ENCODE results near the gene TFRC.
"Not testable (repeated sequence)": the region's sequence is repeated elsewhere in the genome, so short reads cannot be mapped to it uniquely, and the experiment has no call there.

The TFRC gene

DNA sequence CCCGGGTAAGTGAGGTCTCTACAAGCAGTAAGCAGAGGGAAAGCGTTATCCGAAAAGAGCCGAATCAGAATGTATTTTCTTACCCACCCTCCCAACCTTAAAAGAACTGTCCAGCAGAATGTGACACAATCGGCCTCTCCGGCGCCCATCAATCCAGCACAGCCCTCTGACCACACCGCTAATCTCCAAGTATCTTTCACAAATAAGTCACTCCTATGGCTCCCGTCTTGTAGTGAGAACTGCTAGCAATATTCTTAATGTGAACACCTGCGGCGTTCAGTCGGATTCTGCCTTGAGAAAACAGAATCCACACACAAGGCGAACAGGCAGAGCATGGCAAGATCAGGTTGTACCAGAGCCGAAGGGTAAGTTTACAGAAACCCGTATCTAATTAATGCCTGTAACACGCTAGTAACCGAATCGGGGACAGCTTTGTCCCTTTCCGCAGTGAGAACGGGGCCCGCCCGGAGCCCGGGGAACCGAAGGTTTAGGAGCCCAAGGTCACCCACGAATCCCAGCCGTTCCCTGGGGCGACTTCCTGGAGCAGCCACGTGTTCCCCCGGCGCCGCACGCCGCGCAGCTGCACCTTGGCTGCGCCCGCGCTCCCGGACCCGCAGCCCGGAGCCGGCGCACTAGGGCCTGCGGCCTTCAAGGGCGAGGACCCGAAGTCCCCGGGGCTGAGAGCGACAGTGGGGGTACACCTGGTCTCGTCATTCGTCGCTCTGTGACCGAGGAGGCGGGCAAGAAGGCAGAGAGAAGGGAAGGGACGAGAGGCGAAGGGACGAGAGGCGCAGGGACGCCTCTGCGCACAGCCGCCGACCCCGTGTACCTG, 672 bp downstream of the TFRC start:
- peak; percentile 67 for DNase-seq

DNA sequence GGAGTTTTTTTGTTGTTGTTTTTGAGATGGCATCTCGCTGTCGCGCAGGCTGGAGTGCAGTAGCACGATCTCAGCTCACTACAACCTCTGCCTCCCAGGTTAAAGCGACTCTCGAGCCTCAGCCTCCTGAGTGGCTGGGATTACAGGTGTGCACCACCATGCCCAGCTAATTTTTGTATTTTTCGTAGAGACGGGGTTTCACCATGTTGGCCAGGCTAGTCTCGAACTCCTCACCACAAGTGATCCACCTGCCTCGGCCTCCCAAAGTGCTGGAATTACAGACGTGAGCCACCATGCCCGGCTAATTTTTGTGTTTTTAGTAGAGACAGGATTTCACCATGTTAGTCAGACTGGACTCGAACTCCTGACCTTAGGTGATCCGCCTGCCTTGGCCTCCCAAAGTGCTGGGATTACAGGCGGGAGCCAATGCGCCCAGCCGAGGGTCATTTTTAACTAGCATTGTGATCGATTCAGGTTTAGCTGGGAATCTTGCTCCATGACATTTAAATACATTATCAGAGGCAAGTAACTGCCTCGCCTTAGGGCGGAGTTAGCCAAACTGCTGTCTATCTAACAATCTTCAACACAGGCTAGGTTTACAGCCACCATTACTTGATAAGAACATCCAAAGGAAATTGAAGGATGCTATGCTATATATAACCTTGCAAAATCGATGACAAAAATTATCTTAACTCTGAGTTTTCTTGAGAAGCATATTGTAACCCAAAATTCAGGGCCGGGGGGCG, 1.6 kb downstream of the TFRC start:
- DNase-seq, result peak; percentile 20

DNA sequence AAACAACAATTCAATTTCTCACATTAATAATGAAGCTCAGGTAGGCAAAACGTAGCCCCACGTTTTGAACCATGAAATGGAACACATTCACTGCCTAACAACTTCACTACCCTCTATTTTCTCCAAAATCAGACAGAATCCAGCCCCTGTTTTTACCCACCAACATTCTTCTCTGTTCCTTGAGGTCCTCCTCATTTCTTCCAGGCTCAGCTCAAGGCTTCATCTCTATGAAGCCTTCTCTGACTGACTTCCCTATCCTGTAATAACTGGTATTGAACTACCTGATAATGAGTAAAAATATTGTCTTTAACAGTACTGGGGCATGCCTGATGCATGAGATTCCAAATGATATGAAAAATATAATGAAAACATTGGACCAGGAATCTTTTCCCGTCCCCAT, 2.2 kb downstream of the TFRC start:
- DNase-seq, result no peak

DNA sequence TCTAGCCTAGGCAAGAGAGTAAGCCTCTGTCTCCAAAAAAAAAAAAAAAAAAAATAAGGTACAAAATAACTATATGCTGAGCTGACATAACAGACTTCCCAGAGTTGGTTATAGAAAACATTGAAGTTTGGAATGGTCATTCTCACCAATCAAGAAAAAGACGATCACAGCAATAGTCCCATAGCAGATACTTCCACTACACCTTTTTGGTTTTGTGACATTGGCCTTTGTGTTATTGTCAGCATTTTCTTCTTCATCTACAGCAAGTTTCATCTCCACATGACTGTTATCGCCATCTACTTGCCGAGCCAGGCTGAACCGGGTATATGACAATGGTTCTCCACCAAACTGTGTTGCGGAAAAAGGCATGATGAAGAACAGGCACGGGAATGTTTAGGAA, 6.9 kb downstream of the TFRC start:
- DNase-seq, result no peak

DNA sequence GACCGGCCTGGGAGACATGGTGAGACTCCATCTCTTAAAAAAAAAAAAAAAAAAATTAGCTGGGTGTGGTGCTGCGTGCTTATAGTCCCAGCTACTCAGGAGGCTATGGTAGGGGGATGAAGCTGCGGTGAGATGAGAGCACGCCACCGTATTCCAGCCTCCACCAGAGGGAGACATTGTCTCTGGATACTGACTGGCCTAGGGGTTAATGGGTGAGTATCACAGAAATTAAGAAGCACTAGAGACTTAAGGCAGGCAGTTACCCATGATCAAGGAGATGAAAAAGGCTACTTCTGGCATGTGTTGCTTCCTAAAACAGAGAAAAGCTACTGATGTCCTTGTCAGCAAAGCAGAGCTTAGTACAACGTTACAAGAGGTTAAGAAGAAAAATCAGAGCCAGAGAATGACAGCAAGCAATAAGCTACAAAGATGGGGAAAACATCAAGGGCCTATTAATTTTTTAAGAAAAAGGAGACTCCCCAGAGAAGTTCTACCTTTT, 8.6 kb downstream of the TFRC start:
- DNase-seq, result peak; percentile 78

DNA sequence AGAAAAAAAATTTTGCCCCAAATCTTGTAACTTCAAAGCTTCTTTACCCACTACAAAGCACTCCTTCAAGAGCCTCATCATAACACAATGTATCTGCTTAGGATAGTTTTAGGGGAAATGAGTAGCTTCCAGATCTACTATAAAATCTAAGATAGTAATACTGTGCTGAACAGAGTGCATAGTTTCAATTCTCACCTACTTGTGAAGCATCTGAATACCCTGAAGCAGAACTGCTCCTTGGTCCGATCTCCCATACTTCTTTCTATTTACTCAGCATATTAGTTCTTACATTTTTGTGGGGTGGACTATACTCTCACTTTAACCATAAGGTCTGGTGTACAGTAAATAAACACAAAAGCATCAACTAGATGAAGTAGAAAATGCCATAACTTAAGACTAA, 9.6 kb downstream of the TFRC start:
- no peak for DNase-seq

DNA sequence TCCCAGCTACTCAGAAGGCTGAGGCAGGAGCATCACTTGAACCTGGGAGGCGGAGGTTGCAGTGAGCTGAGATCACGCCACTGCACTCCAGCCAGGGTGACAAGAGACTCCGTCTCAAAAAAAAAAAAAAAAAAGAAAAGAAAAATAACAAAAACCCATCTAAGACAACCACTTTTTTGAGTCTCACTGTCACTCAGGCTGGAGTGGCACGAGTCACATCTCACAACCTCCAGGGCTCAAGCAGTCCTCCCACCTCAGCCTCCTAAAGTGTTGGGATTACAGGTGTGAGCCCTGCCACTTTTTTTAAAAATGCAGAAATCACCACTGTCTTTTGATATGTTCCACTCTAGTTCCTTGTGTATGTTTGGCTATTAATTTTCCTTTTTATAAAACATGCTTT, 13.1 kb downstream of the TFRC start:
- DNase-seq, result not testable (repeated sequence)

DNA sequence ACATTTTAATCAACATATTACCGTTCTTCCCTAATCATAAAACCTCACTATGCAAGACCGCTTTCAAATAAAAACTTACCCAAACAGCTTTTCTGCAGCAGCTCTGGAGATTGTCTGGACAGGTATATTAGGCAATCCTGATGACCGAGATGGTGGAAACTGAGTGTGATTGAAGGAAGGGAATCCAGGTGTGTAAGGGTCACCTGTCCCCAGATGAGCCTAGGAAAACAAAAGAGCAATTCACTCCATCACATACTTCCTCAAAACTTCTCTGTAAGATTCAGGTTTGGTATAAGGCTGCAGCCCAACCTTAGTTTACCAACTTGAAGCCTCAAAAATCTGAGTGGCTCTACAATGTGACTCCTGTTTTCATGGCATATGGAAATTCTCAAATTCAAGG, 14.5 kb downstream of the TFRC start:
- no peak for DNase-seq

DNA sequence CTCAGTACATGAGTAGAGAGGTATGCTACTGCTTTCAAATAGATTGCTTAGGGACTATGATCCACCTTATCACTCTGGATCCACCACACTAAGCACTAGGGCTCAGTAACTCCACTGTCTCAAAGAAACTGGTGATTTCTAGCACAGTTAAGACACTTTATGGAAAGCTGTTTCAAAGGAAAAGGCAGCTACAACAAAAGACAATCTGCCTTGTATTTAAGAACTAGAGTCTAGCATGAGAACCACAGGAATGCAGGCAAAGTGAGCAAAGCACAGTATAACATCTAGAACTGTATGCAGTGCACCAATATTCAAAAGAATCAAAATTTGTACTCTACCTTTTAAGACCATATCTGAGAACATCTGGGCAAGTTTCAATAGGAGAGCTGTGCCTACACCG, 17.9 kb downstream of the TFRC start:
- no peak for DNase-seq

DNA sequence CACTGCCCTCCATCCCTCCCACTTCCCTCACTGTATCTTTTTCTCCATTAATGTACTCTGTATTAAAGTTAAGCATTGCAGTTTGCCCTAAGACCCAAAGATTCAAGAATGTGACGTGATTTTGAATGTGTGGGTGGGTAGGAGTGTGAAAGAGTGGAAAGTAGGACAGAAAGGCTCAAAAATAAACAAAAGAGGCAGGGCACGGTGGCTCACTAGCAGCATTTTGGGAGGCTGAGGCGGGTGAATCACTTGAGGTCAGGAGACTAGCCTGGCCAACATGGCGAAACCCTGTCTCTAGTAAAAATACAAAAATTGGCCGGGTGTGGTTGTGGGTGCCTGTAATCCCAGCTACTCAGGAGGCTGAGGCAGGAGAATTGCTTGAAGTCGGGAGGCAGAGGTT, 18.4 kb downstream of the TFRC start:
- DNase-seq, result no peak

DNA sequence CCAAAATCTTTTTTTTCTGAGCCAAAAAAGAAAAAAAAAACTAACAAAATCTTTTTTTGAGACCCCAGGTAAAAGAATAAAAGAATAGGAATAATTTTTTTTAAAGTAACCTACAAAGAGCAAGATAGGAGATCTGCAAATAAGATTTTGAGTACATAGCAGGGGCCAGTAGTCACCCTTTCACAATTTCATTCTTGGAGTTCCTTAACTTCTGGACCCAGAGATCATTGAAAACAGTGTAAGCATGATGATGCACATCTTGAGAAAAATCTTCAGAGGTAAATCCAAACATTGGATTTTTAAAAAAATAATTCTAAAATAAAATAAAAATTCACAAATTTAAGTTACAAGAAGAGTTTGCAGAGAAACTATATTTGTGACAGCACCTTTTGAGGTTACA, 18.8 kb downstream of the TFRC start:
- DNase-seq, result no peak

DNA sequence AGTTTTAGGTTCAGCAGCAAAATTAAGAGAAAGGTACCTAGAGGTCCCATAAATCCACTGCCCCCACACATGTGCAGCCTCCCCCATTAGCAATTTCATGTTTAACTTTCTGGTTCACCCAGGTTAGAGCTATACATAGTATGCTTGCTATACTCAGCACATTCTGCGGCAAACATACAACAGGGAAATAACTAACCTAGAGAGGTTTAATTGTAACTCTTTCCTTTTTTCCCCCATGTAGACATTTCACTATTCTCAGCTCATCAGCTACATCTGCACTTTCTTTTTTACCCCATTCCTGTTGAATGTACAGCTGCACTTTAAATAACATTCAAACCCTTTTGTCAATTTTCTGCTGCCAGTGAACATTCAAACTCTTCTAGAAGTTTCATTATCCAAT, 21.1 kb downstream of the TFRC start:
- DNase-seq, result no peak

DNA sequence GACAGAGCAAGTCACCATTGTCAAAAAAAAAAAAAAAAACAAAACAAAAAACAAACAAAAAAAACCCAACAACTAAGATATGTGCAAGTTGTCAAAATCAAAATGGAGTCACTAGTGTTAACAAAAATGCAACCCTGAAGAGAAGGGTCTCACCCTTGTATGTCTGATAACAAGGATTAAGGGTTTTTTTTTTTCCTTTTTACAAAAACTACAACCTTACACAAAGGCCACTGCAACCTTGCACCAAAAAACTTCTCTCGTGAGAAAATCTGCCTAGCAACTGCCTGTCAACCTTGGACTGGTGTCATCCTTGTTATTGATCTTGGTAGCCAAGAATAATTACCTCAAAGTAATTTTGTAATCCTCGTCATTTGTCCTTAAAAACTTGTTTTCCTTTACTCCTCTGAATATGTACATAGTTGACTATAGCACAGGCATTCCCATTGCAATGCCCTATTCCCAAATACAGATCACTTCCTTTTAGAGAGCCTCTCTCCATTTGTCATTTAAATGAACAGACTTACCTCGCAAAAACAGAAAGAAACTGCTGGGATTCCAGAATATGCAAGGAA, 24.0 kb downstream of the TFRC start:
- DNase-seq, result no peak

DNA sequence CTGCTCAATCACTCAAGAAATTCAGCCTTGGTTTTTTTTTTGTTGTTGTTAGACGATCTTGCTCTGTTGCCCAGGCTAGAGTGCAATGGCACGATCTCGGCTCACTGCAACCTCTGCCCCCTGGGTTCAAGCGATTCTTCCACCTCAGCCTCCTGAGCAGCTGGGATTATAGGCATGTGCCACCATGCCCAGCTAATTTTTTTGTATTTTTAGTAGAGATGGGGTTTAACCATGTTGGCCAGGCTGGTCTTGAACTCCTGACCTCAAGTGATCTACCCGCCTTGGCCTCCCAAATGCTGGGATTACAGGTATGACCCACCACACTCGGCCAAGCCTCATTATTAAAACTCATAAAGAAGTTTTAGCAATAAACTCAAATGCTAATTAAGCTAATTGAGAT, 25.5 kb downstream of the TFRC start:
- not testable (repeated sequence) for DNase-seq

DNA sequence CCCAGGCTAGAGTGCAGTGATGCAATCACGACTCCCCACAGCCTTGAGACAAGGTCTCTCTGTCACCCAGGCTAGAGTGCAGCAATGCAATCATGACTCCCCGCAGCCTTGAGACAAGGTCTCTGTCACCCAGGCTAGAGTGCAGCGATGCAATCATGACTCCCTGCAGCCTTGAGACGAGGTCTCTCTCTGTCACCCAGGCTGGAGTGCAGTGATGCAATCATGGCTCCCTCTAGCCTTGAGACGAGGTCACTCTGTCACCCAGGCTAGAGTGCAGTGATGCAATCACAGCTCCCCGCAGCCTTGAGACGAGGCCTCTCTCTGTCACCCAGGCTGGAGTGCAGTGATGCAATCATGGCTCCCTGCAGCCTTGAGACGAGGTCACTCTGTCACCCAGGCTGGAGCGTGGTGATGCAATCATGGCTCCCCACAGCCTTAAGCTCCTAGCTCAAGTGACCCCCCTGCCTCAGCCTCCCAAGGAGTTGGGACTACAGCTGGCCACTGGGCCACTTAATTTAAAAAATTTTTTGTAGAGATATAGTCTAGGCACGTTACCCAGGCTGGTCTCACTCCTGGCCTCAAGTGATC, 26.1 kb downstream of the TFRC start:
- DNase-seq, result no peak

DNA sequence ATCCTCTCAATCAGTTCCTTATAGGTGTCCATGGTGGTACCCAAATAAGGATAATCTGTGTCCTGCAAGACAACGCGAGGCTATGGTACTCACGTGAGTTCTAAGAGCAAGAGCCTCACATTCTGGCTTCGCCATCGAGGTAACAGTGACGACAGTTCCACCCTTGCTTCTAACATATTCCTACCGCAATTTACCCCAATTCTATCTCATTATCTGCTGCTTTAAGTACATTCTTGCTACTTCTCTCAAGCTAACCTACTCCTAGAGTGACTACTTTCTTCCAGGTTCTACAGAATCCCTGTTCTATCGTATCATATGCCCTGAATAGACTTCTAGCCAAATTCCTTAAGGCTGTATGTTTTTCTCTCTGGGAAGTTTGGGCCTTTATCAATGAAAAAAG, 26.6 kb downstream of the TFRC start:
- no peak for DNase-seq

DNA sequence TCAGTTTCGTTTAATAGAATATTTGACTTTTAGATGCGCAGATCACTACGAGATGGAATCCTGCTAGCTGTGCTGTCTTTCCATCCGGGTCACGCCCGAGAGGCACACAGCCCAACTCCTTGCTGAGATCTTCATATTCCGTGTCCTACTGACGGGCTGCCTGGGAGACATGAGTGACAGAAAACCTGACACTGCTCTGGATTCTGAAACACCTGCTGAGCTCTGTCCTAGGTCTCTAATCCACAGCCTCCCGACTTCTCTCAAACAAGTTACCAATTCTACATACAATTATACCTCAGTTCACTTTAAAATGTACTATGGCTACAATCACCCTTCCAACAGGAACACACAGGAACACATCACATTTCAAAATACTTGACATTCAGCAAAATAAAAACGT, 27.2 kb downstream of the TFRC start:
- DNase-seq, result no peak

DNA sequence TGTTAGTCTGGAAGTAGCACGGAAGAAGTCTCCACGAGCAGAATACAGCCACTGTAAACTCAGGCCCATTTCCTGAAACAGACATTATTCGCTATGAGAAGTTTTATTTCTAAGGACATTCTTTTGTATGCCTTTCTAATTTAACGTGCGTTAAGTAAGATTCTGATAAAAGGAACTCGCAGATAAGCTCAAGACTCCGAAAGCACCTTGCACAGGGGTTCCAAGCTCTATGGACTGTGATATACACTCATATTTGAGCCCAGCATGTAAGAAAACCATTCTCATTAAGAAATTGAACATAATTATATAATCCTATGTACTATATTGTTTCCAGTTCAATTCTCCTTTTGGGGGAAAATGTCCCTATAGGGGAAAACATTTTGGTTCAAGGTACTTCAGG, 28.4 kb downstream of the TFRC start:
- no peak for DNase-seq

DNA sequence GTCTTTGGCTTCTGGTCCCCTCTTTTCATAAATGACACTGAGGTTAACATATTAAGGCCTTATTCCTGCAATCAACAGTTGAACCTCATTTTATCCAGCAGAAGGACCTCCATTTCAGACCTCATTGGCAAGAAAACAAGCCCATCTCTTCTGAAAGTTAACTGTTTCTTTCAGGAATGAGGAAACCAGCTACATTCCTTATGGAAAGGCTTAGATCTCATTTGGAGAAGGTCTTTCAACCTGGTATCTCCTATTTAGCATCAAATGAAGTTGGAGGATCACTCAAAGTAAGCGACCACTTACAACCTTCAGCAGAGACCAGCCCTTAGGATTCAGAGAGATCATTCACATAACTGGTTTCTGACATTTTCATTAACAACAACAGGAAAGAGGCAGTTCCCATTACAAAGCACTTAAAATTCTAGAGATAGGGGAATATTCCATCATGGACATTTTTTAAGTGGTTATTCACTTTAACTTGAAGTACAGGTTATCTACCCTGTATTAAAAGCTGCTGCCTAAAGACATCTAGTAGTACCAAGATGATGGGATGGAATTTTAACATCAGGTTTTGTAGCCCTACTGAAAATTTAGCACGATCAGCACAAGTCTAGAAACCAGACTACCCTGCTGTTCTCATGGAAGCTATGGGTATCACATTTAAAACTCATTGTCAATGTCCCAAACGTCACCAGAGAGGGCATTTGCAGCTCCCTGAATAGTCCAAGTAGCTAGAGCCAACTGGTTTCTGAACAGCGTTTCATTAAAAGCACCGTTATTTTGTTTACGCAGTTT, 30.4 kb downstream of the TFRC start:
- DNase-seq, result no peak

DNA sequence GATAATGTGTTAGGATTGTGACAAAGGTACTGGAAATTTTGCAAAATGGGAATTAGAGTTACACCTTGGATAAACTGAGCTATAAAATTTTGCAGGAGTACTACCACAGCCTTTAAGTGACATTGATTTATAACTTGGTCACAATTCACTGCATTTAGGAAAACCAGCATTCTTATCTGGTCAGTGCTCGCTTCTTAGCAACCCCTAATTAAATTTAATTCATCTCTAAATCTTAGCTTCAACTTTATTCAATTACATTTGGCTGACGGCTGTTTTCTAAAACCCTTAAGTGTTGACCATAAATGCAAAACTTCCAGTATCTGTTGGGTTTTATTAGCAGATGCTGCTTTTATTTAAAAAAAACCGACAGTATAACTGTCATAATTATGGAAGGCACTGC, 31.3 kb downstream of the TFRC start:
- DNase-seq, result no peak

DNA sequence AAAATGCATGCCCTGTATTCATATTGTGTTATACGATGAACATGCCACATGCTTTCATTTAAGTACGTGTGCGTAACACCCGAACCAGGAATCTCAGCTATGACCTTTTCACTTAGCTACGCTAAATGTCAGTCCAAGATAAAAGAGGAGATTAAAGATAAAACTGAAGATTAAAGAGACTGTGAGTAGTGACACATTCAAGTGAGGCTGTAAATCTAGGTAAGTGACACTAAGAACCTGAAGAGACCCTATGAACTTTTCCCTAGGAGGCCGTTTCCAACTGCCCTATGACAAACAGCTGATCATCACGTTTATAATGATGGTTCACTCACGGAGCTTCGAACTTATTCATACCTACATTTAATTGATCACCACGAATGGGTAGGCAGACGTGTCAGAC, 32.2 kb downstream of the TFRC start:
- DNase-seq, result no peak

DNA sequence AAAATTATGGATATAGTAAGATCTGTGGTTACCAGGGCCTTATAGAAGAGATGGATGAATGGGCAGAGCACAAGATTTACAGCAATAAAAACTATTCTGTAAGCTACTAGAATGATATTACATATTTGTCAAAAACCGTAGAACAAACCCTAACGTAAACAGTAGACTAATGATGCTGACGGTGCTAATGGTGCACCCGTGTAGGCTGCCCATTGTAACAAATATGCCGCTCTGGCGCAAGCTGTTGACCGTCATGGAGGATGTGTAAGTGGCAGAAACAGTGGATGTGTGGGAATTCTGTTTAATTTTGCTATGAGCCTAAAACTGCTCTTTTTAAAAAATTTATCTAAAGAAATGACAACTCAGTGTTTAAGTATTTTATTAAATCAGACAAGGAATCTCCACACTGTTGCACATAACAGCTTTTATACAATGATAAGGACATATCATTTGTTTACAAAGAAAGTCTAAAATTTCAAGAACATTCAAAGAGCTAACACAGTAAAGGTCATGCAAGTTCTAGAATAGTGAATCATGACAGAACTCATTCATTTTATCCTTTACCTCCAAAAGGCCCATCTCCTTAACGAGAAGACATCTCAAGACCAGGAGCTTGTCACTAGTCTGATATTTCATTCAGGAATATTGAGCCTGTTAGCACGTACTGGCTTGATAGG, 32.8 kb downstream of the TFRC start:
- no peak for DNase-seq
